ENCODE measurements around the gene SLIT1. TPM values are rescaled to one million over a fixed set of nuclear protein-coding genes. Genes with fewer than 3 reads are reported as not detected.

SLIT1 gene
- total RNA-seq (ENCODE audit: low replicate concordance), result under 0.01 and 0.35 TPM in 2 replicates

GRCh38 chr10:97185326-97186058 lies at the start of gene SLIT1:
TSS of gene SLIT1 (minus strand) at chr10:97185959. CDS start at chr10:97185674, 285 bp downstream.

Other genes with a start within 250 kb of the SLIT1 start
- 4.8 and 4.9 TPM in 2 replicates for gene ARHGAP19, start 106.7 kb upstream of the SLIT1 start, total RNA-seq (ENCODE audit: low replicate concordance)
- 0.83 and 1.1 TPM in 2 replicates for gene FRAT1, start 133.3 kb upstream of the SLIT1 start, total RNA-seq (ENCODE audit: low replicate concordance)
- 2.7 and 3.0 TPM in 2 replicates for gene FRAT2, start 148.8 kb upstream of the SLIT1 start, total RNA-seq (ENCODE audit: low replicate concordance)
- gene RRP12, start 215.4 kb upstream of the SLIT1 start, total RNA-seq (ENCODE audit: low replicate concordance), result 11.0 and 12.5 TPM in 2 replicates
- gene PGAM1, start 240.2 kb upstream of the SLIT1 start, total RNA-seq (ENCODE audit: low replicate concordance), result 227 and 387 TPM in 2 replicates

Measured in smooth muscle cell of the coronary artery (primary cell).